K562 (cell line): Measurements from ENCODE around the gene TTLL11. TPM values are rescaled to one million over a fixed set of nuclear protein-coding genes. Genes with fewer than 3 reads are reported as not detected.

Source experiments
- ATAC-seq: fragments of 200-7000 bp; cut with Tn5 transposase; 3 replicates; pipeline ENCODE4 v1.9.1; 2020; ENCODE audit warnings: moderate library complexity
- BruUV-seq: library from RNA; stranded (reverse); fragments of 400-500 nt; replicated peaks from 2 replicates; lab custom pipeline; 2021; lab: Mats Ljungman, UMichigan
- CTCF ChIA-PET: fragments of 300-600 bp; formaldehyde crosslinking; extraction: SDS; loops from one replicate; lab custom pipeline; 2021; ENCODE audit warnings: low intra/inter-chr PET ratio; lab: Yijun Ruan, JAX
- POLR2A ChIA-PET: fragments of 300-600, 350-650 bp; sonication (Branson Sonifier 250); formaldehyde crosslinking; extraction: SDS; loops from one replicate; lab custom pipeline; 2021; ENCODE audit warnings: antibody characterized with exemption, inconsistent platforms; lab: Yijun Ruan, JAX
- DNase-seq, 4 experiments: peaks; one replicate each; pipeline versions ENCODE4 v3.0.0 to v3.0.0-alpha.2; 2011 to 2018; ENCODE audit warnings: low spot score in 3 of 4, mixed read lengths in 3 of 4; ENCODE audit errors: extremely low read depth in 1 of 4
- FAIRE-seq: peaks from 2 replicates; lab custom pipeline; 2011; peaks lifted over from hg19 to GRCh38; lab: Jason Lieb, UNC
- H2AFZ ChIP-seq: 2 replicates; pipeline ENCODE4 v1.6.0; 2011; ENCODE audit warnings: low read depth, low read length, control low read depth, inconsistent platforms
- H3K27ac ChIP-seq: fragments of 200-600 bp; 3 replicates; pipeline ENCODE4 v1.8.0; 2011; ENCODE audit warnings: low read depth, mild to moderate bottlenecking, control low read depth, inconsistent platforms, low read length, moderate library complexity, mixed read lengths; ENCODE audit errors: extremely low read depth
- H3K27me3 ChIP-seq, 2 experiments: fragments of 300-600 bp in 1 of 2; 2 replicates in 1 of 2; 3 replicates in 1 of 2; pipeline versions ENCODE4 v1.6.0 to v1.8.0; 2011; ENCODE audit warnings: inconsistent platforms in 2 of 2, low read length in 2 of 2, mild to moderate bottlenecking in 1 of 2, mixed read lengths in 1 of 2, moderate library complexity in 1 of 2; ENCODE audit not compliant: control insufficient read depth in 2 of 2, insufficient read depth in 2 of 2
- H3K36me3 ChIP-seq: fragments of 300-600 bp; 3 replicates; pipeline ENCODE4 v1.8.0; 2011; ENCODE audit warnings: mild to moderate bottlenecking, low read length, inconsistent platforms; ENCODE audit not compliant: control insufficient read depth, insufficient read depth
- H3K4me1 ChIP-seq, 2 experiments: fragments of 200-600 bp in 1 of 2; replicated peaks in 1 of 2; 2 replicates in 1 of 2; 3 replicates in 1 of 2; pipeline versions ENCODE4 v1.5.1 to v1.8.0; 2011; ENCODE audit warnings: inconsistent platforms in 2 of 2, low read length in 2 of 2, mild to moderate bottlenecking in 1 of 2, mixed read lengths in 1 of 2, moderate library complexity in 1 of 2; ENCODE audit not compliant: control insufficient read depth in 2 of 2, insufficient read depth in 2 of 2
- H3K4me2 ChIP-seq: 2 replicates; pipeline ENCODE4 v1.6.1; 2011; ENCODE audit warnings: low read length, control low read depth, inconsistent platforms, mixed read lengths; ENCODE audit not compliant: insufficient read depth
- H3K4me3 ChIP-seq: fragments of 200-600 bp; sonication (generic), shearing (Covaris generic); 2 replicates; pipeline ENCODE4 v1.5.1; 2016; ENCODE audit warnings: control low read depth, inconsistent platforms
- H3K79me2 ChIP-seq: fragments of 200-600 bp; 3 replicates; pipeline ENCODE4 v1.8.0; 2011; ENCODE audit warnings: low read length, inconsistent platforms; ENCODE audit not compliant: control insufficient read depth, insufficient read depth
- H3K9ac ChIP-seq, 2 experiments: 2 replicates each; pipeline versions ENCODE4 v1.6.0 to v1.6.1; 2011; ENCODE audit warnings: low read depth in 2 of 2, low read length in 2 of 2, control low read depth in 1 of 2, inconsistent platforms in 1 of 2, mild to moderate bottlenecking in 1 of 2, mixed read lengths in 1 of 2; ENCODE audit not compliant: insufficient read depth in 1 of 2
- H3K9me1 ChIP-seq: one replicate; pipeline ENCODE4 v1.6.0; 2011; ENCODE audit warnings: inconsistent platforms, mild to moderate bottlenecking, low read length, moderate library complexity; ENCODE audit not compliant: control insufficient read depth, insufficient read depth
- H3K9me3 ChIP-seq: replicated peaks from 2 replicates; pipeline ENCODE4 v1.5.1; 2011; ENCODE audit warnings: low read depth, low read length, inconsistent platforms; ENCODE audit not compliant: control insufficient read depth, insufficient read depth
- H4K20me1 ChIP-seq: replicated peaks from 2 replicates; pipeline ENCODE4 v1.6.1; 2011; ENCODE audit warnings: low read length, inconsistent platforms, mixed read lengths; ENCODE audit not compliant: control insufficient read depth, insufficient read depth
- CCAR2 ChIP-seq: fragments of 200-400 bp; formaldehyde crosslinking; IDR thresholded peaks from 2 replicates; pipeline ENCODE4 v1.6.1; 2017; ENCODE audit warnings: mild to moderate bottlenecking, low read depth, low read length
- CTBP1 ChIP-seq: fragments of 450-650 bp; IDR thresholded peaks from 2 replicates; pipeline ENCODE4 v1.6.1; 2016; ENCODE audit warnings: borderline replicate concordance
- E2F5 ChIP-seq: sonication (generic); formaldehyde crosslinking; IDR thresholded peaks from 2 replicates; pipeline ENCODE4 v1.8.0; 2022; ENCODE audit warnings: mild to moderate bottlenecking, missing genetic modification reagents
- GTF3C2 ChIP-seq: IDR thresholded peaks from 3 replicates; pipeline ENCODE4 v1.6.1; 2011; ENCODE audit warnings: borderline replicate concordance, mild to moderate bottlenecking, moderate library complexity; ENCODE audit not compliant: insufficient read length; ENCODE audit errors: extremely low read depth
- PPARD ChIP-seq: fragments of 250-450 bp; sonication (Bioruptor Pico); IDR thresholded peaks from 2 replicates; pipeline ENCODE4 v1.8.0; 2022; ENCODE audit warnings: inconsistent platforms, mild to moderate bottlenecking, moderate library complexity
- SAFB ChIP-seq: fragments of 200-400 bp; formaldehyde crosslinking; IDR thresholded peaks from 2 replicates; pipeline ENCODE4 v1.6.1; 2017; ENCODE audit warnings: low read depth, low read length, borderline replicate concordance
- THAP7 ChIP-seq: fragments of 250-450 bp; sonication (Bioruptor Pico); IDR thresholded peaks from 2 replicates; pipeline ENCODE4 v1.5.0; 2021
- ZNF212 ChIP-seq: fragments of 450-650 bp; formaldehyde crosslinking; IDR thresholded peaks from 2 replicates; pipeline ENCODE4 v1.4.0; 2020; ENCODE audit warnings: mild to moderate bottlenecking
- ZNF592 ChIP-seq: fragments of 450-650 bp; IDR thresholded peaks from 2 replicates; pipeline ENCODE4 v1.6.1; 2017; ENCODE audit warnings: antibody characterized with exemption, mild to moderate bottlenecking
- ZNF740 ChIP-seq, 3 experiments: fragments of 200-800 bp in 1 of 3; sonication (Bioruptor generic) in 1 of 3; sonication (generic) in 1 of 3; formaldehyde crosslinking in 1 of 3; IDR thresholded peaks; 2 replicates each; pipeline versions ENCODE4 v1.6.1 to v1.8.0; 2016 to 2022; ENCODE audit warnings: mild to moderate bottlenecking in 2 of 3, missing compliant biosample characterization in 2 of 3, missing genetic modification characterization in 2 of 3, missing genetic modification reagents in 1 of 3
- WGBS: fragments of 100-300 bp; shearing (Covaris generic); methylation state at CpG from one replicate; pipeline ENCODE4 v1.1.6; 2016; ENCODE audit warnings: low coverage, mixed read lengths; ENCODE audit not compliant: insufficient coverage; ENCODE audit errors: missing lambda C conversion rate; 5-methylcytosine and 5-hydroxymethylcytosine counted together
- in situ Hi-C: fragments of 300-500 bp; cut with MboI; formaldehyde crosslinking; loops from 4 replicates; pipeline ENCODE4 v1.15.0; 2018; ENCODE audit warnings: inconsistent platforms, mixed read lengths
- intact Hi-C: fragments of 100-400 bp; cut with micrococcal nuclease; formaldehyde crosslinking; loops from 2 replicates; pipeline ENCODE4 v1.14.2; 2022
- polyA plus RNA-seq, 8 experiments: library from polyadenylated mRNA; depleted of rRNA in 4 of 8; stranded (reverse) in 5 of 8; unstranded in 3 of 8; fragments of >200 nt; fragmentation: Nextera tagmentation in 2 of 8; fragmentation: Illumina TruSeq in 1 of 8; extraction: Ambion mirVana in 2 of 8; extraction: Trizol in 1 of 8; gene quantifications; 2 replicates each; pipeline versions ENCODE4 v1.2.1 to v1.2.3, GENCODE V29; 2011 to 2014; ENCODE audit warnings: inconsistent platforms in 1 of 8, missing spikeins in 1 of 8
- total RNA-seq, 7 experiments: library from RNA; depleted of rRNA in 6 of 7; stranded (reverse); fragments of >200 nt in 6 of 7; fragmentation: Illumina TruSeq in 2 of 7; extraction: Trizol in 2 of 7; gene quantifications; 2 replicates each; pipeline versions ENCODE4 v1.2.1 to v1.2.3, GENCODE V29; 2011 to 2021; ENCODE audit warnings: low replicate concordance in 1 of 7

Gene TTLL11
- total and polyA plus RNA-seq, 9 of the 15 experiments (the other 6 are each of a cell fraction or from before 2014, with no cell fraction given): 0.83 to 4.4 (median 2.7) TPM

- TF ChIP-seq GTF3C2 (no peak), E2F5 (CRISPR knock-in tag) (no peak), ZNF212 (CRISPR knock-in tag) (no peak), PPARD (no peak)
Measured at GRCh38 chr9:121865060-121865459, 228.0 kb downstream of the TTLL11 start (continued).

- H3K9me1 ChIP-seq: no peaks in the 10 kb centered on the region
- H3K4me3 ChIP-seq: no peak overlapping the region
- intact Hi-C loops: loop anchor here (5.0 kb wide), 2 partner anchors 128 to 227 kb away; no protein-coding TSS in a partner anchor
- FAIRE-seq (no peak), ATAC-seq (no peak), DNase-seq (no peak)
- H2AFZ ChIP-seq: no peak overlapping the region
- no TSS peak for BruUV-seq
- in situ Hi-C loops: no loop called here
- peaks cover 3 to 20% of the 10 kb centered on the region in 2 experiments for H3K27me3 ChIP-seq
- POLR2A ChIA-PET: interaction anchor here (1.3 kb wide), 1 partner anchor 10 kb away, joined by 5 read pairs; no protein-coding TSS in a partner anchor
- H3K9ac ChIP-seq: no peak overlapping the region
- H3K9me3 ChIP-seq: no peaks in the 10 kb centered on the region
- peaks cover 4% of the 10 kb centered on the region; the same call in 1 of the 2 replicates for H4K20me1 ChIP-seq
- no peak overlapping the region for H3K4me2 ChIP-seq
- no peaks in the 10 kb centered on the region for H3K36me3 ChIP-seq
- CTCF ChIA-PET: no interaction called here
- H3K79me2 ChIP-seq: no peaks in the 10 kb centered on the region
- no peaks in the 10 kb centered on the region for H3K4me1 ChIP-seq
- no peak overlapping the region for H3K27ac ChIP-seq
- 0% methylated on average over 2 of the region's 2 CpGs for WGBS
- no peak for TF ChIP-seq CCAR2
- TF ChIP-seq ZNF592: no peak
- no peak for TF ChIP-seq ZNF212 (CRISPR knock-in tag)
- no peak for TF ChIP-seq ZNF740 (CRISPR knock-in tag; IDR thresholded peaks at IDR 0.05)
- no peak for TF ChIP-seq ZNF740 (tag; IDR thresholded peaks at IDR 0.05)
- no peak for TF ChIP-seq THAP7 (CRISPR knock-in tag)
- no peak for TF ChIP-seq CTBP1
- no peak for TF ChIP-seq SAFB
Measured at GRCh38 chr9:121863955-121864354, 229.2 kb downstream of the TTLL11 start.
